ENCODE measurements around the gene RFESD.

DNA sequence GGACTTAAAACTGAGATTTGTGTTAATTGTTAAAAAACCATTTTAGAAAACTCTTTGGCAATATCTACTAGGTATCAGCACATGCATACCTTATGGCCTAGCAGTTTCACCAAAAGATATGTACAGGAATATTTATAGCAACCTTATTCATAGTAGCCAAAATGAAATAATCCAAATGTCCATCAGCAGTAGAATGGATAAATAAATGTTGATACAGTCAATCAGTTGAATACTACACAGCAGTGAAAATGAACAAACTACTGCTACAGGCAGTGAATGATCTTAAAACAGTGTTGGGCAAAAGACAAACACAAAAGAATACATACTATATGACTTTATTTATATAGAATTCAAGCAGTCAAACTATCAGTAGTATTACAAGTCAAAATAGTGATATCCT is 16.4 kb downstream of the RFESD start:
- no peak for TF ChIP-seq SPI1 (IDR thresholded peaks at IDR 0.05; ENCODE audit: borderline replicate concordance, insufficient read depth, low read depth, low read length)
- no peak for TF ChIP-seq RAD21 (IDR thresholded peaks at IDR 0.05; ENCODE audit: insufficient read depth, low read depth, low read length)

Data from GM12878 (cell line).